GM21515 (cell line): ENCODE data around the gene ELOVL6.
A peak's percentile ranks its signal among the peaks of the same experiment; 100 is the strongest.
"Not testable (repeated sequence)": the region's sequence is repeated elsewhere in the genome, so short reads cannot be mapped to it uniquely, and the experiment has no call there.

Experiments used
- ATAC-seq: cut with Tn5 transposase; IDR thresholded peaks from one replicate; pipeline ENCODE4 v1.9.1; 2021; ENCODE audit not compliant: unreplicated experiment

ELOVL6 gene

DNA sequence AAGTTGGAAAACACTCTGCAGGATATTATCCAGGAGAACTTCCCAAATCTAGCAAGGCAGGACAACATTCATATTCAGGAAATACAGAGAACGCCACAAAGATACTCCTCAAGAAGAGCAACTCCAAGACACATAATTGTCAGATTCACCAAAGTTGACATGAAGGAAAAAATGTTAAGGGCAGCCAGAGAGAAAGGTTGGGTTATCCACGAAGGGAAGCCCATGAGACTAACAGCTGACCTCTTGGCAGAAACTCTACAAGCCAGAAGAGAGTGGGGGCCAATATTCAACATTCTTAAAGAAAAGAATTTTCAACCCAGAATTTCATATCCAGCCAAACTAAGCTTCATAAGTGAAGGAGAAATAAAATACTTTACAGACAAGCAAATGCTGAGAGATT is 120.3 kb downstream of the ELOVL6 start:
- not testable (repeated sequence) for ATAC-seq

DNA sequence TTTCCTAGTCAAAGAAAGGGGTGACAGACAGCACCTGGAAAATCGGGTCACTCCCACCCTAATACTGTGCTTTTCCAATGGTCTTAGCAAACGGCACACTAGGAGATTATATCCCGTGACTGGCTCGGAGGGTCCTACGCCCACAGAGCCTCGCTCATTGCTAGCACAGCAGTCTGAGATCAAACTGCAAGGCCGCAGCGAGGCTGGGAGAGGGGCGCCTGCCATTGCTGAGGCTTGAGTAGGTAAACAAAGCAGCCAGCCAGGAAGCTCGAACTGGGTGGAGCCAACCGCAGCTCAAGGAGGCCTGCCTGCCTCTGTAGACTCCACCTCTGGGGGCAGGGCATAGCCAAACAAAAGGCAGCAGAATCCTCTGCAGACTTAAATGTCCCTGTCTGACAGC is 121.6 kb downstream of the ELOVL6 start:
- ATAC-seq = not testable (repeated sequence)

DNA sequence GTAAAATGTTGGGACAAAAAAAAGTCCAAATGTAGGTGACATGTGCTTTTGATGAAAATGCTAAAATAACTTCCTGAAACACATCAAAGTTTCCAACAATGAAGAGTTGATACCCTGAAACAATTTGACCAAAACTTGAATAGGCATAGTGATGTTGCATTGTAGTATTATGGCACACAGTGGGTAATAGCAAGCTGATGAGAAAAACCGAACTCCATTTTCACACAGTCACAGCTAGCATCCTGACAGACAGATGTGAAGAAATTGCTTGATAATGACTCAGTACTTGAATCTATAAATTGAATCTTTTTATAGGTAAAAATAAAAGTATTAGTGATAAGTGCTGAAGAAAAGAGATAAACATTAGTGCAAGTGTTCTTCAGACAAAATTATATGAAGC is 122.5 kb downstream of the ELOVL6 start:
- ATAC-seq = no peak

DNA sequence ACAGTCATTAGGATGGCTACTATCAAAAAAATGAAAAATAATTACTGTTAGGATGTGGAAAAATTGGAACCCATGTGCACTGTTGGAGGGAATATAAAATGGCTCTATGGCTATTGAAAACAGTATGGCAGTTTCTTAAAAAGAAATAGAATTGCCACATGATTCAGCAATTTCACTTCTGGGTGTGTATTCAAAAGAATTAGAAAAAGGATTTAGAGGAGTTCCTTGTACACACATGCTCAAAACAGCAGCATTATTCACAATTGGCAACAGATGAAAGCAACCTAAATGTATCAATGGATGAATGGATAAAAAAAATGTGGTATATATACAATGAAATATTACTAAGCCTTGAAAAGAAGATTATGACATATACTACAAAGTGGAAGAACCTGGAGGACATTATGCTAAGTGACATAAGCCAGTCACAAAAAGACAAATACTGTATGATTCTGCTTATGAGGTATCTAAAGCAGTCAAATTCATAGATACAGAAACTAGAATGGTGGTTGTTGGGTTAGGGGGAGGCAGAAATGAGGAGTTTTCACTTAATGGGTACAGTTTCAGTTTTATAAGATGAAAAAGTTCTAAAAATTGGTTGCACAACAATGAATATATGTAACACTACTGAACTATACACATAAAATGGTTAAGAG is 123.2 kb downstream of the ELOVL6 start:
- no peak for ATAC-seq

DNA sequence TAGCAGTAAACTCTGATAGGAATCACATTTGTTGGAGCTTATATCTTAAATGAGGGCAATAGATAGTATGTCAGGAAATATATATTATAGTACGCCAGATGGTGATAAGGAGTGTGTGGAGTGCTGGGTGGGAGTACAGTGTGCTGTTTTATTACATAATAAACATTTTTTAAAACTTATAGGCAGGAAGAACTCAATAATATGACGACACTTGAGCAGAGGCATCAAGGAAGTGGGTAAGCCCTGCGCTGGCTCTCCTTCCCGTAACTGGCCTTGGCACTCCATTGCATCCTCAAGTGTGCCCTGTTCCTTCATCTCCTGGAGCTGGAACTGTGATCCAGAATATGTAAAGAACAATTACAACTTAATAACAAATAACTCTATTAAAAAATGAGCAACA is 123.8 kb downstream of the ELOVL6 start:
- ATAC-seq = no peak

DNA sequence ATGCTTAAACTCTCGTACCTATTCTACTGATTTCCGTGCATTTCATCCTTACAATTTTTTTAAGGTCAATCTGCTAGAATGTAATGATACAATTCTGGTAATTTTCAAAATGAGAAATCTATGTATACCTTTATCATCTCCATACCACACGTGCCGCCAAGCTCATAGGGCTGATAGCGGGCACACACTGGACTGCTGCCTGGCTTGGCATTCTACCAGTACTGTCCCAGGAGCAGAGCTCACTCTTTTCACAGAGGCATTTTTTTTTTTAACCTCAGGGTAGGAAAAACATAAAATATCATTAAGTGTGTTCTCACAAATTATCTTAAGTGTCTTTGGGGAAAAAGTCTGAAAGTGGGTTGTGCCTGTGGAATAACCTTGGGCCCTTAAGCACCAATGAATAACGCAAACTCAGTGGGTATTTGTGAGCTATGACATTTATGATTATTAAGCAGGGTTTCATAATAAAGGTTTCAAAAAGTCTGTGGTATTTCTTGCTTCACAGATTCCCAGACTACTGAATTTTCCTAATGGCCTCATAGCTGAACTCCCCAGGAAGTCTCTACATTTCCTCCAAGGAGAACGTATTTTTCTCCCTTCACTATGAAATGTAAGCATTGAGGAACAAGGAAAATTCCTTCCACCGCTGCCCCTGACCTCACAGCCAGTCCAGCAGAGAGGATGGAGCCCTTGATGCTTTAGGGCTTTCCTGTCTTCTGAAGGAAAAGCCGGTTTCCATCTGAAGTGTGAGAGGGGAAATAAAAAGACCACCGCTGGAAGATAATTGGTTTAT is 125.2 kb downstream of the ELOVL6 start:
- no peak for ATAC-seq

DNA sequence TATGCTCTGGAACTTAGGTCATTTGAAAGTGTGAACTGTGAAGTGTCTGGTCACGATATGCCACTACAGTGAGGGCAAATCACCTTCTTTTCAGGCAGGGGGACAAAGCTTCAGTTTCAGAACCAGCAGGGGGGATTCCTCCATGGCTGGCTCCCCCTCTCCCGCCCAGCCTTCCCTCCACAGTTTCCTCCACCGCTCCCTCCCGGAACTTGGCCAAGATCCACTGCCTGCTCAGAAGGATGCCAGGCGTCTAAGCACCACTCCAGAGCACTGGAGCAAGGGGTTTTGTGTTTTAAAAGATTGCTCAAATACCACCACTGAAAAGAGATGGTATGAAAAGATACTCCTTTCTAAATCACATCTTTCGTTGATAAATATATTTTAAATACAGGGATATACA is 126.9 kb downstream of the ELOVL6 start:
- no peak for ATAC-seq

DNA sequence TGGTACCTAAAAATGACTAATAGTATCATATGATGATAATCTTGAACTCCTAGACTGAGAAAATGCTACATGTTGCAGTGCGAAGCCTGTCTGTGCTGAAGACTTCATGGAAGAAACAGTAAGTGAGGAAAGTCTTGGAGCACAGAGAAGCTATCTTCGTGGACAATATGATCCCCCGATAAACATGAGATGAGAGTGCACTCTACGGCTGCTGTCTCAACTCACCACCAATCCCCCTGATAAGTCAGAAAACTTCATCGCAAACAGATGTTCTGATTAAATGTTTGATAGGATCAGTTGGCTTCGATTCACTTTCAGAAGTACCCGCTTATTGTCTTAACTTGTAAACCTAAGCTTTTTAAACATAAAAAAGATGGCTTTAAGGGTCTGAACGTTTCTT is 130.2 kb downstream of the ELOVL6 start:
- no peak for ATAC-seq

DNA sequence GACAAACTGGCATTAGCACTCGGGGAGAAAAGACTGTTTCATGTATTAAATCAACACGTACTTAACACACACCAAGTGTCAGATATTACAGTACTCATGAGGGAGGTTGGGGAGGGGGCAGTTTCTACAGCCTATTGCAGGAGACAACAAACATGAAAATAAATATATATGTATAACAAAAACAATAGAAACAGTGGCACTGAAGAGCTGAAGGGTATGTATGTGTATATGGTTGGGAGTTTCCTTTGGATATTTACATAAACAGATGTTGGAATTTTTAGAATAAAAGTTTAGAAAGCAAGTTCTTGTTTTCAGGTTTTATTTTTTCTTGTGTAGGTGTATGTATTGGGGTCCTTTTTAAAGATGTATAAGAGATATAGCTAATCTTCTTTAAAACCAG is 133.5 kb downstream of the ELOVL6 start:
- no peak for ATAC-seq

DNA sequence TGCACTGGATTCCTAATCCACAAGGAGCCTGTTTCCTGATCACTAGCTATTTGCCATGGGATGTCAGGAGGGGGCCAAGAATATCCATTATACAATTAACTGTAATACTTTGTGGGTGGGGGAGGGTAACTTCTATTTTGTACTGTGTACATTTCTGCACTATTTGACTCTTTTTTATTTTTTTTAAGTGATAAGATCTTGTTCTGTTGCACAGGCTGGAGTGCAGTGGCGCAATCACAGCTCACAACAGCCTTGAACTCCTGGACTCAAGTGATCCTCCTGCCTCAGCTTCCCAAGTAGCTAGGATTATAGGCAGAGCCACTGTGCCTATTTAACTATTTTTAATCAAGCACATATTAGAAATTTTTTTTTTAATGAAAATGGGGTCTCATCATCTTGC is 134.1 kb downstream of the ELOVL6 start:
- ATAC-seq = no peak

DNA sequence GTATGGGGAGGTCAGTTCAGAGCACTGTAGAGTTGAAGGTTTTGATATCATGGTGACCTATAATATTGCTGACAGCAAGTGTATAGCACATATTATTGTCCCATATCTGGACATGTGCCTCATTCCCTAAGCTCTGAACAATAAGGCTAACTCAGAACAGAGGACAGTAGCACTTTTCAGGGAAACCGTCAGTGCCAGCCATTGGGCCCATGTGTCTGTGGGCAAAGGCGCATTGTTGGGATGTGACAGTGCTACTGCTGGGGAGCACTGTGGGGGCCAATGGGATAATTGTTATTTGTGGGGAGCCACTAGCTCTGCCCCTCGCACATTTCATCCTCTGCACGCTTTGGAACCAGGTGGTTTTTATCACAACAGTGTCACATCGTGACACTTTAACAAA is 136.2 kb downstream of the ELOVL6 start:
- ATAC-seq = no peak

DNA sequence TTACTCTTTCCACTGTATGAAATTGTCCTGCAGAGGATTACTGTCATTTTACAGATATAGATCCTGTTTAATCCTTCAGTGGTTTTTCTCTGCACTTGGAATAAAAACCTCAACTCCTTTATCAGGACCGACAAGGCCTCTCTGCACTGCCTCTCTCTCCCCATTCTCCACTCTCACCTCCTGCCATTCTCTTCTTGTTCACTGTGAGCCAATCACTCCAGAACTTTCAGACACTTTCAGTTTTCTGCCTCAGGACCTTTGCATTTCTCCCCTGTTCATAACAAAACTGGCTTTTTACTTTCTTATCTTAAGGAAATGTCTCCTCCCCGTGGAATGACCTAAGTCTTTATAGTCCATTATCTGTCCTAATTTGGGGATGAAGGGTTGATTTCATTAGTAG is 137.3 kb downstream of the ELOVL6 start:
- ATAC-seq = no peak

DNA sequence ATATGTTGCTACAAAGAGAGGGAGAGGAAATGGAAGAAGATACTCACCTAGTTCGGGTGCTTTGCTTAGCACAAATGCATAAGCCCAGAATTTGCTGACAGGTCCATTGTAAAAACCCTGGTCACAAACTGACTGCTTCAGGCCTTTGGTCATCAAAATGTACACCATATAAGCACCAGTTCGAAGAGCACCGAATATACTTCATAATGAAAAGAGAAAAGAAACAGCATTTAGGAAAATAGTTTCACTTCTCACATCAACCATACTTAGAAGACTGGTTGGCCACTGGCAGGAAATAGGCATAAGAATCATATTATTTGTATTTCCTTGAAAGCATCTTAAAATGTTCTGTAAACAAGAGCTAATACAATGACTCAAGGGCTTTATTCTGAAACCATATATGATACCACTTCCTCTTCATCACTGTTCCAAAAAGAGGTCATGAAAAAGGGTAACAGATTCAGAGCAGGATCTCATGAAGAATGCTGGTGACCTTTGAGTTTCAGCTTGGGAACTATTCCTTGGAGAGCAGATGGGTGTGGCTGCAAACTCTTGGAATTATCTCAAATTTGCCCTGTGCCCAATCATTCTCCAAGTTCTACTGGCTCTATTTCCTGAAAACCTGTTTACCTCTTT is 138.7 kb downstream of the ELOVL6 start:
- peak; percentile 78 for ATAC-seq

DNA sequence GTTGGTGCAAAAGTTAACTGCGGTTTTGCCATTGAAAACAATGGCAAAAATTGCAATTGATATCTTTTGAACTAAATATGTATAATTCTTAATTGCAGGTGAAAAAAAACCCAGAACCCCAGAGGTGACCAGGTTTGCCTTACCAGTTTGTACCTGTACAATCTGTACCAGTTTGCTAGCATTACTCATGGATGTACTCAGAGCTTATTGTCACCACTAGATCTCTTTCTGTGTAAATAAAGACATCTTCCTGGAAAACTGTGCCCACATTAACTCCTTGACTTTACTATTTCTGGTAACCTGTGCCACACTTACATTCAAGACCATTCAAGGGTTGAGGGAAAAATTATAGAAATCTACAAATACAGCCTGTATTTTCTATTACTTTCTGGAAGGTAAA is 139.7 kb downstream of the ELOVL6 start:
- ATAC-seq = no peak

DNA sequence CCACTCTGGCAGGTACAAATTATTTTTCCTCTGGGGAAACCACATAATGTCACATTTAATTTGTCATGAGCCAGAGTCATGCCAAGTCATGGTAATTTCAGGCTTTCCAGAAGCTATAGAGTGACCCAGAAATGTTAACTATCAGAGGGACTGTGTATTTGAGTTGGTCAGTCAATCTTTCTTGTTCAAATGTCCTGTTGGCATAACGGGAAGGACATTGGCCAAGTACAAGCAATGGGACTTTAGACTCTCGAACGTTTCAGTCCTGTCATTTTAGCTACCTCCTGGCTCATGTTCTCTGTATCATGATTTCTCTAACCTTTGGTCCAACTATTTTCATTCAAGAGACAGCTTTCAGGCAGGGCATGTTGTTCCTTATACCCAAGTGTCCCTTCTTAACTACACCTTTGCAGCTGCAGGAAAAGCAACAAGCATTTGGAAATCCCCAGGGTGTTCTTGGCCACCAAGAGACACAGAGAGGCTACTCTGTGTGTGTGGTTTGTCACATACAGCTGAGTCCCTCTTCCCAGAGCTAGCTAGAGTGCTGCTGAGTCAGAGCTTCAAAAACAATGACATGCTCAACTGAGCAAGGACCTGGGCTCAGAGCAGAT is 143.2 kb downstream of the ELOVL6 start:
- peak; percentile 66 for ATAC-seq

DNA sequence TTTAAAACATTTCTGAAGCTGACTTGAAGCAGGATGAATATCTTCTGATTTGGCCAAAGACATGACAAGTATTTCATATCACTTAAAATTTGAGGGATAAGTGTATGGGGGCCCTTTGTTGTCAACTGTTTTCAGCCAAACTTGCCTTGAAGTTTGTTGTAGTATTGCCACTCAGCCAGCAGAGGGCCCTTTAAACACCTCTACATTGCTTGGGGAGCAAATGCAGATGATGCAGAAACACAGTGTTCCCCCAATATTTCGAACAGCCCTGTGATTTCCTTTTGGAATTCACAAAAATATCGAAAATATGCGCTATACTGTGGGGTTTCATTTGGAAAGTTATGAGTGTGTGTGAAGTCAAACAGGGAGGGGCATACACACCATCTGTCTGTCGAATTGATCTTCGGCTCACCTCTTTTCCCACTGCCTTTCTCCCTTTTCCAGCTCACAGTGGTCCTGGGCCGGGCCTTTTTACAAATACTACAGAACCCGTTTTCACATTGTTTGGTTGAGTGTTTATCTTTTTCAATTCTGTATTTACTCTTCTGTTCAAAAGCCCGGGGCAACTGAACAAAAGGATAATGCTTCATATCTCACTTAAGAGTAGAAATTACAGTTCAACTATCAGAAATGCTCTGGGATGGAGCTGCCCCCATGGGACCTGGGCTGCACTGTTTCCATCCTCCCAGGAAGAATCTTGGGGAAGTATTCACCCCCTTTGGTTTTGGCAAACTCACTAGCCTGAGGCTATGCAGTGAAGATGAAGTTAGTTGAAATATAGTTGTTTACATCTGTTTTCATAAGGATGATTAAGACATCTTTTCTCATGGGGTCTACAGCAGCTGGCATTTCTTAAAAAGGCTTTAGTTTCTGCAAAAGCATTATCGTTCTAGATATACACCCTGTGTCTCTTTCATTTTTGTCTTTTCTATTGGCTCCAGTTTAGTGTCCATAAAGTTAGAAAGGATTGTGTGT is 148.2 kb downstream of the ELOVL6 start:
- peak; percentile 57 for ATAC-seq

DNA sequence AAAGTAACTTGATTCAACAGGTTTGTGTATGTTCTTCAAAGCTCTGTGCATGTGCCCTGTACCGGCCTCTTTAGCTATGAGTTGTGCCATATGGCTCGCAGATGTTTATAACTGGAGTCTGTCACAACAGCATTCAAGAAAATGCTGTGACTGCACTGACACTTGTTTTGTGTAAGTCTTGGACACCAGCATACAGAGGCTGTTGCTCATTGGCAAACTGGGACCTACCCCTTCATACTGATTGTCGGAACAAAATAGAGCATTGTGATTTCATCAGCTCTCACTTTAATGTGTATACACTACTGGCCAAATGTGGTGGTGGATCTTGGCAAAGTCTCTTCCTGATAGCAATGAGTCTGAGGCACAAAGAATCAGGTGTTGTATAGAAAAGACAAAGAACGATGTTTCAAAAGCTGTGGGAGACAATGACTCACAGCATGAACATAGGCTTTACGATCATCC is 151.8 kb downstream of the ELOVL6 start:
- no peak for ATAC-seq

DNA sequence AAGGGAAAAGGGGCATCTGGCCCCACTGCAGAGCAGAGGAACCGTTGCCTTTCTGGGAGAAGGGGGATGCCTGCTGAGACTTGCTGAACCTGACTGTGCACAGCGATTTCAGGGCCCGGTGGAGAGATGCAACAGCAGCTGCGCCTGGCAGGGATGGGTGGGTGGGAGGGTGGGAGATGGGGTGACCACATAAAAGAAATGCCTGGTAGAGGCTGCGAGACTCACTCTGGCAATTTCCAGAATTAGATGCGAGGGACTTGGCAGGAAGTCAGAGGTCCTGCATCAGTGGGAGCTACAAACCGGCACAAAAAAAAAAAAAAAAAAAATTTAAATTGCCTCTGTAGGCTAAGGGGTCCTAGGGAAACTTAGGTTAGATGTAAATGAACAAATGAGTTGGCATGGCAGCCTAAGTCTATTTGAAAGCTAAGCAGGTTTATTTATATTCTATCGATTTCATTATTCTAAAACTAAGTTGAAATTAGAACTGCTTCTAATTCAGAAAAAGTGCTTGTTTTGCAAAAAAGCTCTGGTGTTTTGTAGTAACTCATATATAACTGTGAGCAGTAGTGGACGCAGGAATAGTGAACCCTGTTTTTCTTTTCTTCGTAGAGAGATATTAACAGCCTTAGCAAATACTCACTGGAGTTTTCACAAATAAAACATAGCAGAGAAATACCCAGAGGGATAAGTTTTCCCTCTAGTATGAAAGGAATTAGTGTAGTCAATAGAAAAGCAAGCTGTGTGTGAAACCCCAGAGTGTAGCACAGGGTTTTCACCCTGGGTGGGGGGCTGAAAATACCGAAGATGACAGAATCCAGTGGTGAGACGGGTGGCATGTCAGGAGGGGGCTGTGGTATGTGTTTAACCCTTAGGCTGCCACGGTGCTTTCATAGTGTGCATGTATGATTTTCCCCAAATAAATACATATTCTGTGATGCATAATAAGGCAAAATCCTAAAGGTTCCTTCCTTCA is 155.6 kb downstream of the ELOVL6 start:
- ATAC-seq = no peak

DNA sequence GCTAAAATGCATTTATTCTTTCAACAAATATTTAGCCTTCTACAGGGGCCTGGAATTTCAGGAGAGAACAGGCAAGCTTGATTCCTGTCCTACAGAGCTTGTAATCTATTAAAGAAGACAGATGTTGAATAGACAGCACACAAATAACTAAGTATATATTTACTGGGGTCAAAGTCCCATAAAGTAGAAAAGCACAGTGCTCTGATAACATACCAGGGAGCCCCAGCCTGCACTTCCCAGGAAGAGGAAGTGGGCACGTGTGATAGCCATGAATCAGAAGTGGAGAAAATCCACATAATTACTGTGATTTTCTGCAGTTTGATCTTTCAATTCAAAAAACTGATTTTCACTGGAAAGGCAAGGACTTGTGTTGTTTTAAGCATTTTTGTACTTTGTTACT is 156.7 kb downstream of the ELOVL6 start:
- no peak for ATAC-seq
